ENCODE data around the gene PRSS48.
"Not testable (repeated sequence)": the region's sequence is repeated elsewhere in the genome, so short reads cannot be mapped to it uniquely, and the experiment has no call there.

PRSS48 gene

DNA sequence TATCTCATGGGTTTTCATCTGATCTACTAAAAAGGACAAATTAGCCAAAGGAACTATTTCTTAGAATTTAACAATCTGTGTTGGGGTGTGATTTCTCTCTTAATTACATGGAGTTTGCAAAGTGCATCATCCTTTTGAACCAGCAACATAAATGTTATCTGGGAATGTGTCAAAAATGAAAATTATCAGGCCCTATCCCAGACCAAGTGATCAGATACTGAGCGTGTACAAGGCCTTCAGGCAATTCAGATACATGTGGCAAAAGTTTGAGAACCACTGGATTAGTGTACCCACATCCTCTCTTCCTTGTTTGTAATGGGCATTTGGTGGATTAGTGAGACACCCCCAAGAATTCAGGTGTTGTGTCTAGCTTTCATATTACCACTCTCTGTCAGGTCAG, 44.6 kb downstream of the PRSS48 start:
- Histone ChIP-seq H3K27me3 (ENCODE audit: control insufficient read depth, insufficient read depth, low read length) (no peaks in the 10 kb centered on the region), H3K9ac (ENCODE audit: low read length) (no peak overlapping the region)

DNA sequence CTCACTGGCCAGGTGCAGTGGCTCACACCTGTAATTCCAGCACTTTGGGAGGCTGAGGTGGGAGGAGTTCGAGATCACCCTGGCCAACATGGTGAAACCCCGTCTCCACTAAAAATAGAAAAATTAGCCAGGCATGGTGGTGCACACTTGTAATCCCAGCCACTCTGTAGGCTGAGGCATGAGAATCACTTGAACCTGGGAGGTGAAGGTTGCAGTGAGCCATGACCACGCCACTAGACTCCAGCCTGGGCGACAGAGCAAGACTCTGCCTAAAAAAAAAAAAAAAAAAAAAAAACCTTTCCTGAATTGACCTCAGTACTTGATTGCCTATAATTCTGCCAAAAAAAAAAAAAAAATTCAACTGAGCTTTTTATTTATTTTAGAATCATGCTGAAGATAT, 45.2 kb downstream of the PRSS48 start:
- not testable (repeated sequence) for H3K9ac ChIP-seq (ENCODE audit: low read length); H3K27ac ChIP-seq (ENCODE audit: low read length); H3K36me3 ChIP-seq (ENCODE audit: control insufficient read depth, low read depth, low read length); H3K9me3 ChIP-seq (ENCODE audit: control insufficient read depth, low read depth, low read length); H3K4me3 ChIP-seq (ENCODE audit: low read length); H3K27me3 ChIP-seq (ENCODE audit: control insufficient read depth, insufficient read depth, low read length)
- H3K4me1 ChIP-seq (ENCODE audit: control insufficient read depth, low read depth, low read length), result peaks cover 16% of the 10 kb centered on the region

More for the DNA sequence above, 44.6 kb downstream of the PRSS48 start:
- peaks cover 16% of the 10 kb centered on the region for H3K4me1 ChIP-seq (ENCODE audit: control insufficient read depth, low read depth, low read length)
- no peaks in the 10 kb centered on the region for H3K9me3 ChIP-seq (ENCODE audit: control insufficient read depth, low read depth, low read length)
- H3K27ac ChIP-seq (ENCODE audit: low read length), result no peak overlapping the region
- H3K36me3 ChIP-seq (ENCODE audit: control insufficient read depth, low read depth, low read length), result no peaks in the 10 kb centered on the region
- H3K4me3 ChIP-seq (ENCODE audit: low read length), result no peak overlapping the region

DNA sequence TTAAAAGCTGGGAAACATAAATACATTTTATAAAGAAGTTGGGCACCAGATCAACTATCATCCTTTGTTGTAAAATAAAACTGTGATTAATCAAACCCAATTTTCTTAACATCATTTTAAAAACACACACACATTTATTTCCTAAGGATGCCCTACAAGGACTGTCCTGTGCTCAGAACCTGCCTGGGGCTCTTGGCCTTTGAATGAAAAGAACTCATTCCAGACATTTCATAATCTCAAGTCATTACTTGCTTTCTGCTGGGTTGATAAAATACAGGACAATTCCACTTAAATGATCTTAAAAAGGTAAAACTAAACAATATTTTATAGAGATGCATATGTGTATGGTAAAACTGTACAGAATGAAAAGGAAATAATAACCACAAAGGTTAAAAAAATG, 45.6 kb downstream of the PRSS48 start:
- Histone ChIP-seq H3K27ac (ENCODE audit: low read length) (no peak overlapping the region), H3K4me3 (ENCODE audit: low read length) (peak overlapping the region; percentile 73), H3K27me3 (ENCODE audit: control insufficient read depth, insufficient read depth, low read length) (no peaks in the 10 kb centered on the region), H3K4me1 (ENCODE audit: control insufficient read depth, low read depth, low read length) (peaks cover 16% of the 10 kb centered on the region), H3K9ac (ENCODE audit: low read length) (no peak overlapping the region), H3K9me3 (ENCODE audit: control insufficient read depth, low read depth, low read length) (no peaks in the 10 kb centered on the region), H3K36me3 (ENCODE audit: control insufficient read depth, low read depth, low read length) (no peaks in the 10 kb centered on the region)

DNA sequence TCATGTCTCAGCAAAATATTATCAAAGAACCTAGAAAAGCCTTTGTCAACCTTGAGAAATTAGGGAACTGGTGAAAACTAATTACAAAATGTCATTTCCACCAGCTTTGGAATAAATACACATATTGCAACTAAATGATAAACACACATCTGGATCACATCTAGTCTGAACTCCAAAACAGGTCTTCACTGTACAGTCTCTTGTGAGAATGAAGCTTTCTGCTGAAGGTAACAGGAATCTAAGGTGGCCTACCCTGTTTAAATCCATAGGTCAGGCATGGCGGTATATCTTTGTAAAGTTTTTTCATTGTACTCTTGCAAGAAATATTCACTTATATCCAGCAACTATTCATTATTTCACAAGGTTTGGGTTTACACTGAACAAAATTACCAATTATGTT, 46.7 kb downstream of the PRSS48 start:
- Histone ChIP-seq H3K9me3 (ENCODE audit: control insufficient read depth, low read depth, low read length) (no peaks in the 10 kb centered on the region), H3K4me1 (ENCODE audit: control insufficient read depth, low read depth, low read length) (peaks cover 16% of the 10 kb centered on the region), H3K4me3 (ENCODE audit: low read length) (peak overlapping the region; percentile 73), H3K27ac (ENCODE audit: low read length) (no peak overlapping the region), H3K27me3 (ENCODE audit: control insufficient read depth, insufficient read depth, low read length) (no peaks in the 10 kb centered on the region), H3K9ac (ENCODE audit: low read length) (peak overlapping the region; percentile 88), H3K36me3 (ENCODE audit: control insufficient read depth, low read depth, low read length) (no peaks in the 10 kb centered on the region)

DNA sequence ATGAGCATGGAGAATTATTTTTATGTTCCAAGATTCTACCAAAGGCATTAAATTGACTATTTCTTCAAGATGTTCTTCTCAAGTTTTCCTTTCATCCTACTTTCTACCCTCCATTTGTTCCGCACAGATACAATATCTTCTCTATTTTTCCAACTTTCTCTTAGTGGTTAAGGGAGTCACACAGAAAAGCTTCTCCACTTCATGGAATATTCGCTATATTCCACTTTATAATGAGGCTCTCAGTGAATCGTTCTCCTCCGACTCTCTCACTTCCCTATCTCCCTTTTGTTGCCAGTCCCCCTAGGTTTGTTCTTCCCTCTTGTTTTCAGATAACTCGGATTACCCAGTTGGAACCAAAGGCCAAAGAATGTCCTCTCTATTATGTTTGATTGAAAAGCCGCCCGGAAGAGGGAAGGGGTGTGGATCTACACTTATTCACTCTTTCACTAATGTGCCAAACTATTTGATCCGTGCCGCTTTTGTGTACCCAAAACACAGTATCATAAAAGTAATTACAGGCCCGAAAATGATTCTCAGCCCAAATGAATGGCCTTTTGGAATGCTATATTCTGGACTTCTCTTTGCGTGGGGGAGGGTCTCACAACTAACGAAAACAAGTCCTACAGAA, 47.3 kb downstream of the PRSS48 start:
- H3K4me3 ChIP-seq (ENCODE audit: low read length), result peak overlapping the region; percentile 73

DNA sequence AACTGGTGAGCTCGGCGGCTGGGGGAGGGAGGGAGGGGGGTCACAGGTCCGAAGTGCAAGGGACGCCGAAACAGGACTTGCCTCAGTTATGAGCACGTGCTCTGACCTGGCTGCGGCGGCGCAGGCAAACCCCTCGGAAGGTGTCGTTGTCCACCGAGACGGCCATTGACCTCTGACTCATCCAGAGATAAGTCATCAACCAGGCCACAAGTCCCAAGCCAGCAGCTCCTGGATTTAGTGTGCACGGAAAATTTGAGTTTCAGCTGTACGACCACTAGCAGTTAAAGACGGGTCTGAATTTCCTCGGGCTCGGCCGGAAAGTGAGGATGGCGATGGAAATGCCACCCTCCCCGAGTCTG, 47.8 kb downstream of the PRSS48 start:
- peak overlapping the region; percentile 73 for H3K4me3 ChIP-seq (ENCODE audit: low read length)
- no peaks in the 10 kb centered on the region for H3K9me3 ChIP-seq (ENCODE audit: control insufficient read depth, low read depth, low read length)
- H3K9ac ChIP-seq (ENCODE audit: low read length), result peak overlapping the region; percentile 88
- H3K27me3 ChIP-seq (ENCODE audit: control insufficient read depth, insufficient read depth, low read length), result no peaks in the 10 kb centered on the region
- peak overlapping the region; percentile 21 for H3K27ac ChIP-seq (ENCODE audit: low read length)
- H3K36me3 ChIP-seq (ENCODE audit: control insufficient read depth, low read depth, low read length), result no peaks in the 10 kb centered on the region
- H3K4me1 ChIP-seq (ENCODE audit: control insufficient read depth, low read depth, low read length), result peaks cover 16% of the 10 kb centered on the region

More for the DNA sequence above, 47.3 kb downstream of the PRSS48 start:
- Histone ChIP-seq H3K36me3 (ENCODE audit: control insufficient read depth, low read depth, low read length) (no peaks in the 10 kb centered on the region), H3K27me3 (ENCODE audit: control insufficient read depth, insufficient read depth, low read length) (no peaks in the 10 kb centered on the region), H3K4me1 (ENCODE audit: control insufficient read depth, low read depth, low read length) (peaks cover 16% of the 10 kb centered on the region), H3K9ac (ENCODE audit: low read length) (peak overlapping the region; percentile 88), H3K9me3 (ENCODE audit: control insufficient read depth, low read depth, low read length) (no peaks in the 10 kb centered on the region), H3K27ac (ENCODE audit: low read length) (peak overlapping the region; percentile 32)

DNA sequence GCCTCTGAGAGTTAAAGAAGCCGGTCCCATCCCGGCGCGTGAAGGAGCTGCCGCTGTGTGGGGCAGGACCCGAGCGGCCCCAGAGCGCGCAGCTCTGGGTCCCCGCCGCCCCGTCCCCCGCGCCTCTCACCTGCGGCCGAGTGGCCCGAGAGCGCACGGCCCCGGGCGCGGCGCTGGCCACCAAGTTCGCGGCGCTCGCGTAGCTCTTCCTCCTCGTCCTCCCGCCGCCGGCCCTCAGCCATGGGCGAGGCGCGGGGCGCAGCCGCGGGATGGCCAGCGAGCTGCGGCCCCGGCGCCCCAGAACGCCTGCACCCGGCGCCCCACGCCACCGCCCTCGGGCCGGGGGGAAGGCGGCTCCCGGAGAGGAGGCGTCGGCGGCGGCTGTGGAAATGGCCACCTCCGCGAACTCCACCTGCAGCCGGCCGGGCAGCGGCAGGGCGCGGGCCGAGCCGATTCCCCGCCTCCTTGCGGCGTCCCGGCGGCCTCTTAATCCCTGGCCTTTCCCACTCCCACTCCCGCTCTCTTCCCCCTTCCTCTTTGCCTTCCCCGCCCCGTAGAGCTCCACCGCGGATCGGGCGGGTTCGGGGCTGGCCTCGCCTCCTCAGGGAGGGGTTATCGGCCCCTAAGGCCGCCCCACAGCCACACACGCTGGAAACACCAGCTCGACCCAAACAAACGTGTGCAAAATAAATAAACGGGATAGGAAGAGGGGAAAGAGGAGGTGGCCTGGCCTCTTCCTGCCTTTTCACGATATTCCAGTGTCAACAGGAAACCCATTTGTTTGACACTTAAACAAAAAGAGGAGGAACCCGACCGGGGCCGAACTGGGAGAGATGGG, 48.4 kb downstream of the PRSS48 start, which contains the start of gene SH3D19:
TSS of gene SH3D19 (minus strand) at position 495 of the 838 bp plus-strand sequence. CDS start at position 242, 253 bp downstream.
- peak within 1 kb of the TSS; percentile 73 for H3K4me3 ChIP-seq (ENCODE audit: low read length)
- peak within 1 kb of the TSS; percentile 88 for H3K9ac ChIP-seq (ENCODE audit: low read length)
- H3K27me3 ChIP-seq (ENCODE audit: control insufficient read depth, insufficient read depth, low read length), result no peaks in the 10 kb centered on the region
- peaks cover 16% of the 10 kb centered on the region for H3K4me1 ChIP-seq (ENCODE audit: control insufficient read depth, low read depth, low read length)
- H3K9me3 ChIP-seq (ENCODE audit: control insufficient read depth, low read depth, low read length), result no peaks in the 10 kb centered on the region
- H3K36me3 ChIP-seq (ENCODE audit: control insufficient read depth, low read depth, low read length), result no peaks in the 10 kb centered on the region
- peak within 1 kb of the TSS; percentile 32 for H3K27ac ChIP-seq (ENCODE audit: low read length)

DNA sequence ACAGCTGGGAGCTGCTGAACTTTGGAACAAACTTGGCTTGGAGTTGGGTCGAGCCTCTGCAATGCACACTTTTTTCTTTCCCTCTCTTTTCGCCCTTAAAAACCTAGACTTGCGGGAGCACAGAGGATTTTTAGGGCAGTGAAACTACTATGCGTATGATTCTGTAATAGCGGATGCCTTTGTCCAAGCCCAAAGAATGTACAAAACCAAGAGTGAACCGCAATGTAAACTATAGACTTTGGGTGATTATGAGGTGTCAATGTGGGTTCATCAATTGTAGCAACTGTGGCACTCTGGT, 48.9 kb downstream of the PRSS48 start:
- Histone ChIP-seq H3K4me1 (ENCODE audit: control insufficient read depth, low read depth, low read length) (peaks cover 16% of the 10 kb centered on the region), H3K9ac (ENCODE audit: low read length) (peak overlapping the region; percentile 88), H3K4me3 (ENCODE audit: low read length) (peak overlapping the region; percentile 73)

DNA sequence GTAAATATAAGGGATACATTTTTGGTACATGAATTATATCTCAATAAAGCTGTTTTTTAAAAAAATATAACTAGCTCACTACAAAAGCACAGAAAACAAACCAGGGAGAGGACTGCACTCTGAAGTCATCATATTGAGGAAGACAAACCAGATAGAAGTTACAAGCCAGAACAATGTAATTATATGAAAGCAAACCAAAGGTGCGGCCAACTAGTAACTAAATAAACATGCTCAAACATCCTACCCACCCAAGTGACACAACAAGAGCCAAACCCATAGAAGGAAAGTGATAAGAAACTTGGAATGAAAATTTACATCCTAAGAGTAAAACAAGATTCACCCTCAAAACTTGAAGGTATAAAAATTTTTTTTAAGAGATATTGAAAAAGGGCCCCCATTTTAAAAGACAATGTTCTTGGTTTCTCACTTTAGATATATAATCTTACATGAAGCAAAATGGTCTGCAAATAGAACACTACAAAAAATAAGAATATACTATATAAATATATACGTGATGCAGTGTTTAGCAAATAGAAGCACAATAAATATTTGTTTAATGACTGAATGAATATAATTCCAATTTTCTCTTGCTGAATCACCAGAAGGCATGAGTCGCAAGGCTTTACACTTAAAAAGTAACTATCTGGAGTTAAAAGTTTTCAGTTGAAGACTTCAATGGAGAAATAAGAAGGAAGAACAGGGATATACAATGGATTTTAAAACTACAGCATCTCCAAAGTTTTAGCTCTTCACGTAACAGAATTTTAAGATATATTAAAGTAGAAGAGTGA, 52.5 kb downstream of the PRSS48 start:
- no peak overlapping the region for H3K9ac ChIP-seq (ENCODE audit: low read length)
- H3K4me3 ChIP-seq (ENCODE audit: low read length), result no peak overlapping the region
- H3K4me1 ChIP-seq (ENCODE audit: control insufficient read depth, low read depth, low read length), result no peaks in the 10 kb centered on the region
- no peaks in the 10 kb centered on the region for H3K36me3 ChIP-seq (ENCODE audit: control insufficient read depth, low read depth, low read length)
- no peaks in the 10 kb centered on the region for H3K9me3 ChIP-seq (ENCODE audit: control insufficient read depth, low read depth, low read length)
- H3K27me3 ChIP-seq (ENCODE audit: control insufficient read depth, insufficient read depth, low read length), result no peaks in the 10 kb centered on the region
- no peak overlapping the region for H3K27ac ChIP-seq (ENCODE audit: low read length)

More for the DNA sequence above, 48.9 kb downstream of the PRSS48 start:
- Histone ChIP-seq H3K36me3 (ENCODE audit: control insufficient read depth, low read depth, low read length) (no peaks in the 10 kb centered on the region), H3K27me3 (ENCODE audit: control insufficient read depth, insufficient read depth, low read length) (no peaks in the 10 kb centered on the region), H3K27ac (ENCODE audit: low read length) (no peak overlapping the region), H3K9me3 (ENCODE audit: control insufficient read depth, low read depth, low read length) (no peaks in the 10 kb centered on the region)

DNA sequence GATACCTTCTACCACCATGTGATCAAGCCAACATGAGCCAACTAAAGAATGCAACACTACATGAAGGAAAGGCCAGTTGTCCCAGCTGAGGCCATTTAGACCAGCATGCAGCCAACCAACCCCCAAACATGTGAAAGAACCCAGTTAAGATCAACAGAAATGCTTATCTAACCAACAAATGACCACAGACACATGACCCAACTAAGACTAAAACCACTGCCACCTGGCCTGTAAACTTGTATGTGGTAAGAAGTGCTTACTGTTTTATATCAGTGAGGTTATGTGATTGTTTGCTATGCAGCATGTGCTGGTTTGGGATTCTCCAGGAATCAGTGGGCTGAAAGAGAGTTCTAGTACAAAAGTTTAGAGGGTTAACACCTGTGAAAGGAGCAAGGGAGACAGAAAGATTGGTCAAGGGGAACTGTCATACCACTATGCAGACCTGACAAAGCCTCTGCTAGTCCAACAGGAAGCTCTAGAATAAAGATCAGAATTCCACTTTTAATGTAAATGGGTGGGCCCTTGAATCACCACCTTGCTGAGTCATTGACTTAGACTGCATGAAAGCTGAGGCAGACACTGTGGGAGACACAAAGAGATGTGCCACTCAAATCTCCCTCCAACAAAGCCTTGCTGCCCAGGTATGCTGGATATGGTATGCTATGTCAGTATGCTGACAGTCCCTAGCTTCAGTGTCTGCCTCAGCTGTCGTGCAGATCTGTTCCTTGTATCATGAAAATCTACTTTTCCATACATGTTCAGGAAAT, 54.5 kb downstream of the PRSS48 start:
- H3K27ac ChIP-seq (ENCODE audit: low read length), result no peak overlapping the region
- no peaks in the 10 kb centered on the region for H3K9me3 ChIP-seq (ENCODE audit: control insufficient read depth, low read depth, low read length)
- no peaks in the 10 kb centered on the region for H3K27me3 ChIP-seq (ENCODE audit: control insufficient read depth, insufficient read depth, low read length)
- no peaks in the 10 kb centered on the region for H3K36me3 ChIP-seq (ENCODE audit: control insufficient read depth, low read depth, low read length)
- H3K4me3 ChIP-seq (ENCODE audit: low read length), result no peak overlapping the region
- H3K9ac ChIP-seq (ENCODE audit: low read length), result no peak overlapping the region
- no peaks in the 10 kb centered on the region for H3K4me1 ChIP-seq (ENCODE audit: control insufficient read depth, low read depth, low read length)

DNA sequence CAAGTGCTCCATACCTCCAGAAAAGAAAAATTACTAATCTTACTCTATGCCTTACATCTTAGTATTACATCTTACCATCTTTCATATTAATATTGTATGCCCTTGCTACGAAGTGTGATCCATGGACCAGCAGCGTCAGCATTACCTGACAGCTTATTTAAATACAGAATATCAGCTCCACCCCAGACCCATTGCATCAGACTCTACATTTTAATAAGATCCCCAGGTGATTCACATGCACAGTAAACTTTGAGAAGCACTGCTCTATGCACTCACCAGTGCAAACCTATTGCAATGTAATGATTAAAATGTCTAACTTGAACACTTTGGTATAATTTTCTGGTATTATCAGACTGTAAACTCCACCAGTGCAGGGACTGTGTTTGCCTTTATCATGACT, 62.5 kb downstream of the PRSS48 start:
- no peaks in the 10 kb centered on the region for H3K27me3 ChIP-seq (ENCODE audit: control insufficient read depth, insufficient read depth, low read length)
- no peaks in the 10 kb centered on the region for H3K36me3 ChIP-seq (ENCODE audit: control insufficient read depth, low read depth, low read length)
- no peak overlapping the region for H3K9ac ChIP-seq (ENCODE audit: low read length)
- H3K4me3 ChIP-seq (ENCODE audit: low read length), result no peak overlapping the region
- no peaks in the 10 kb centered on the region for H3K4me1 ChIP-seq (ENCODE audit: control insufficient read depth, low read depth, low read length)
- no peak overlapping the region for H3K27ac ChIP-seq (ENCODE audit: low read length)
- no peaks in the 10 kb centered on the region for H3K9me3 ChIP-seq (ENCODE audit: control insufficient read depth, low read depth, low read length)

Measured in iPS-18a (cell line).